ENCODE results near the gene EXOC3L1.

DNA sequence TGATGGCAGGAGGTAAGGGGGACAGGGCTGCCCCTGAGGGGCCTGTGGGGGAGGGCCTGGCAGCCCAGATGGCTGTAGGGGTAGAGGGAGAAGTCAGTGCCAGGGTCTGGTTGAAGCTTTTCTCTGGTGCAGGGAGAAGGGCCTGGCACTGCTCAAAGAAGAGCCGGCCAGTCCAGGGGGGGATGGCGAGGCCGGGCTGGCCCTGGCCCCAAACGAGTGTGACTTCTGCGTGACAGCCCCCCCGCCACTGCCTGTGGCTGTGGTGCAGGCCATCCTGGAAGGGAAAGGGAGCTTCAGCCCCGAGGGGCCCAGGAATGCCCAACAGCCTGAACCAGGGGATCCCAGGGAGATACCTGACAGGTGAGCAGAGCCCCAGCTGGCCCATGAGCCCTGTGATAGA is 22.3 kb downstream of the EXOC3L1 start:
- TF ChIP-seq POLR2A (IDR thresholded peaks at IDR 0.05; ENCODE audit: low read length) (no peak), GATA1 (IDR thresholded peaks at IDR 0.05; ENCODE audit: low read depth, low read length) (no peak)
